HepG2 (cell line): ENCODE measurements around the gene LY6G5B. TPM values are rescaled to one million over a fixed set of nuclear protein-coding genes. Genes with fewer than 3 reads are reported as not detected.

Experiments
- FOXP4 ChIP-seq: sonication (generic); formaldehyde crosslinking; IDR thresholded peaks from 2 replicates; pipeline ENCODE4 v1.4.0; 2020; ENCODE audit warnings: missing genetic modification reagents
- MEIS2 ChIP-seq: sonication (generic); formaldehyde crosslinking; IDR thresholded peaks from 2 replicates; pipeline ENCODE4 v1.9.0; 2021; ENCODE audit warnings: mild to moderate bottlenecking, missing genetic modification reagents
- MTERF4 ChIP-seq: sonication (generic); formaldehyde crosslinking; IDR thresholded peaks from 2 replicates; pipeline ENCODE4 v1.8.0; 2023; ENCODE audit warnings: mild to moderate bottlenecking, missing genetic modification reagents
- NR0B2 ChIP-seq: sonication (generic); formaldehyde crosslinking; IDR thresholded peaks from 2 replicates; pipeline ENCODE4 v1.4.0; 2020; ENCODE audit warnings: mild to moderate bottlenecking, missing genetic modification reagents
- SAP130 ChIP-seq: IDR thresholded peaks from 2 replicates; pipeline ENCODE4 v1.6.1; 2016; ENCODE audit warnings: low read depth
- SIN3A ChIP-seq: IDR thresholded peaks from 2 replicates; pipeline ENCODE4 v1.6.1; 2011; ENCODE audit warnings: low read depth, mild to moderate bottlenecking, control low read depth, low read length, borderline replicate concordance
- SKIL ChIP-seq: sonication (generic); formaldehyde crosslinking; IDR thresholded peaks from 2 replicates; pipeline ENCODE4 v1.8.0; 2022; ENCODE audit warnings: missing genetic modification reagents, mild to moderate bottlenecking, moderate library complexity, borderline replicate concordance
- XRCC5 ChIP-seq: fragments of 200-400 bp; formaldehyde crosslinking; optimal IDR thresholded peaks from 2 replicates; pipeline ENCODE3; 2017; ENCODE audit warnings: mild to moderate bottlenecking, low read length
- ZNF318 ChIP-seq: sonication (generic); formaldehyde crosslinking; IDR thresholded peaks from 2 replicates; pipeline ENCODE4 v1.4.0; 2020; ENCODE audit warnings: mild to moderate bottlenecking, missing genetic modification reagents
- ZNF530 ChIP-seq: sonication (generic); formaldehyde crosslinking; IDR thresholded peaks from 2 replicates; pipeline ENCODE4 v1.5.0; 2020; ENCODE audit warnings: low read depth, mild to moderate bottlenecking, missing genetic modification reagents
- ZNF691 ChIP-seq: sonication (generic); formaldehyde crosslinking; IDR thresholded peaks from 2 replicates; pipeline ENCODE4 v1.4.0; 2020; ENCODE audit warnings: missing genetic modification reagents, low read depth, mild to moderate bottlenecking, borderline replicate concordance
- polyA plus RNA-seq, 8 experiments: library from polyadenylated mRNA; depleted of rRNA in 3 of 8; stranded (reverse) in 7 of 8; unstranded in 1 of 8; fragments of >200 nt; fragmentation: Illumina TruSeq in 4 of 8; extraction: Trizol in 4 of 8; gene quantifications; 2 replicates each; pipeline versions ENCODE4 v1.2.1 to v1.2.3, GENCODE V29; 2011 to 2016; ENCODE audit warnings: low read depth in 4 of 8, missing spikeins in 1 of 8, mixed read lengths in 1 of 8; ENCODE audit not compliant: insufficient read depth in 1 of 8
- total RNA-seq, 5 experiments: library from RNA; depleted of rRNA; stranded (reverse); fragments of >200 nt; fragmentation: Illumina TruSeq; extraction: Trizol; gene quantifications; 2 replicates each; pipeline ENCODE4 v1.2.3, GENCODE V29; 2016; ENCODE audit warnings: low read depth in 1 of 5

Gene LY6G5B
- total and polyA plus RNA-seq, 2 of the 13 experiments (the other 11 are each of a cell fraction or from before 2014, with no cell fraction given): 7.8 to 15.7 TPM

GRCh38 chr6:31659649-31660380 lies 10.0 kb upstream of the LY6G5B start (continued):
- TF ChIP-seq SIN3A (peak; percentile 31; the same call in 1 of the 2 replicates), ZNF318 (CRISPR knock-in tag) (no peak), ZNF691 (0 out of 2 replicates have a peak, but pooled peaks have one; percentile 2), XRCC5 (no peak), SAP130 (CRISPR knock-in tag) (peak; percentile 61; the same call in 1 of the 2 replicates), MTERF4 (CRISPR knock-in tag) (no peak), FOXP4 (CRISPR knock-in tag) (no peak), NR0B2 (CRISPR knock-in tag) (peak; percentile 14; the same call in 1 of the 2 replicates), SKIL (CRISPR knock-in tag) (no peak), MEIS2 (CRISPR knock-in tag) (peak; percentile 15; the same call in 1 of the 2 replicates), ZNF530 (CRISPR knock-in tag) (peak; percentile 20; the same call in 1 of the 2 replicates)
